ENCODE data around the gene WRAP73.

Gene WRAP73

GRCh38 chr1:3611170-3612019 lies 38.5 kb downstream of the WRAP73 start, which contains the start of gene MEGF6:
MEGF6 (minus strand) TSS chr1:3611508; CDS start chr1:3611268, 240 bp downstream.
- no peak for DNase-seq (ENCODE audit: low read depth)

- no peak for DNase-seq (ENCODE audit: low read depth)
Observed at GRCh38 chr1:3610527-3611169, 39.3 kb downstream of the WRAP73 start.

- no peak for DNase-seq (ENCODE audit: low read depth)
Observed at GRCh38 chr1:3609769-3610526, 40.0 kb downstream of the WRAP73 start.

GRCh38 chr1:3609016-3609768 lies 40.7 kb downstream of the WRAP73 start:
- no peak for DNase-seq (ENCODE audit: low read depth)

GRCh38 chr1:3608154-3608553 lies 41.7 kb downstream of the WRAP73 start:
- no peak for DNase-seq (ENCODE audit: low read depth)

GRCh38 chr1:3607703-3608065 lies 42.2 kb downstream of the WRAP73 start:
- DNase-seq (ENCODE audit: low read depth), result no peak

GRCh38 chr1:3606779-3607702 lies 42.9 kb downstream of the WRAP73 start:
- no peak for DNase-seq (ENCODE audit: low read depth)

GRCh38 chr1:3604997-3605823 lies 44.7 kb downstream of the WRAP73 start:
- DNase-seq (ENCODE audit: low read depth), result no peak

GRCh38 chr1:3604468-3604974 lies 45.4 kb downstream of the WRAP73 start:
- DNase-seq (ENCODE audit: low read depth), result no peak

- no peak for DNase-seq (ENCODE audit: low read depth)
Observed at GRCh38 chr1:3603571-3604467, 46.1 kb downstream of the WRAP73 start.

- no peak for DNase-seq (ENCODE audit: low read depth)
Observed at GRCh38 chr1:3603156-3603555, 46.7 kb downstream of the WRAP73 start.

- DNase-seq (ENCODE audit: low read depth), result no peak
Observed at GRCh38 chr1:3602375-3602774, 47.5 kb downstream of the WRAP73 start.

GRCh38 chr1:3601743-3602142 lies 48.2 kb downstream of the WRAP73 start:
- DNase-seq (ENCODE audit: low read depth), result no peak

- no peak for DNase-seq (ENCODE audit: low read depth)
Observed at GRCh38 chr1:3600354-3600753, 49.5 kb downstream of the WRAP73 start.

GRCh38 chr1:3599816-3600215 lies 50.1 kb downstream of the WRAP73 start:
- DNase-seq (ENCODE audit: low read depth), result no peak

GRCh38 chr1:3599286-3599811 lies 50.6 kb downstream of the WRAP73 start:
- no peak for DNase-seq (ENCODE audit: low read depth)

GRCh38 chr1:3598522-3599285 lies 51.2 kb downstream of the WRAP73 start:
- no peak for DNase-seq (ENCODE audit: low read depth)

GRCh38 chr1:3598051-3598491 lies 51.8 kb downstream of the WRAP73 start:
- no peak for DNase-seq (ENCODE audit: low read depth)

All from non-pigmented ciliary epithelial cell (primary cell).